Pons (tissue), 1 donor: ENCODE data around the gene CKMT2.

Experiments used
- DNase-seq: peaks from one replicate; pipeline ENCODE4 v3.0.0-alpha.2; 2016; ENCODE audit warnings: low spot score

Gene CKMT2

DNA sequence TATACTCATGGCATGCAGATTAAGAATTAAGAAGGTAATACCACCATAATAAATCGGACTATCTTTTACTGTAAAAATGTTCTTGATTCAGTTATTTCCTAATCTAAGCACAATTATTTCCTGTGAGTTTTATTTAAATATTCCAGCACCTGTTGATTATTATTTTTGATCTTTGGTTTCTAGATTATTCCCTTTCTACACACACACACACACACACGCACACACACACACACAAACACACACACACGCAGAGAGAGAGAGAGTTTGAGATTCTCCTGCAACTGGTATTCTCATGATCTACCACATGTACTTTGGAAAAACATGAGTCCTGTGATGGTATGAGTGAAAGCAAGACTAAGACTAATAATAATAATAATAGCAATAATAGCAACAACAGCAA is 17.0 kb upstream of the CKMT2 start:
- no peak for DNase-seq

DNA sequence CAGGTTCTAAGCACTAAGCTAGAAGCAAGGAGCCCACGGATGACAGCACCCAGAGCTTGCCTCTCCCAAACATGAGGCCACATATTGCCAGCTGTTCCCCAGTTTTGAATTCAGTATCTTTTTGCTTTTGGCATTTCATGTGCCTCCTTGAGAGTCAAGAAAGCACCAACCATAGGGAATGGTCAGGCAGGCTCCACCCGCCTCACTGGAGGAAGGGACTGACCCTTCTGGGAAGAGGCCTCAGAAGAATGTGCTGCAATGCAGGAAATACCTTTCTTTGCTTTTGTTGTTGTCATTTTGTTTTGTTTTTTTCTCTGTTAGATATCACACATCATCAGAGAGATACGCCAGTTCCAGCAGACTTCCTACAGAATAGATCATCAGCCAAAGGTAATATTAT is 13.7 kb upstream of the CKMT2 start:
- DNase-seq = no peak

DNA sequence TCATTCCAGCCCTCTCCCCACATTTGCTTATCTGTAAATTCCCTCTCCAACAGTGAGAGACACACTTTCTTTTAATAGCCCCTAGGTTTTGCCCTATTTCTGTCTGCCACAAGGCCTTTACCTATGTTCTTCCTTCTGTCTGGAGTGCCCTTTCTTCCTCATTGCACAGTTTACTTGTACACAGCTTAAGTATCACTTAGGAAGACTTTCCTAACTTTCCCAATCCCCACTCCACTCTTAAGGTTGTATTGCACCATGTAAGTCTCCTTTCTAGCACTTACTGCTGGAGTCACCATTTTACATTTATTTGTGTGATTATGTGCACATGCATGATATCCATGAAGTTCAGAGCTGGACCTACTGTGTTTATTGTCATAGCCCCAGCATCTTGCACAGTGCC is 10.8 kb upstream of the CKMT2 start:
- DNase-seq = no peak

DNA sequence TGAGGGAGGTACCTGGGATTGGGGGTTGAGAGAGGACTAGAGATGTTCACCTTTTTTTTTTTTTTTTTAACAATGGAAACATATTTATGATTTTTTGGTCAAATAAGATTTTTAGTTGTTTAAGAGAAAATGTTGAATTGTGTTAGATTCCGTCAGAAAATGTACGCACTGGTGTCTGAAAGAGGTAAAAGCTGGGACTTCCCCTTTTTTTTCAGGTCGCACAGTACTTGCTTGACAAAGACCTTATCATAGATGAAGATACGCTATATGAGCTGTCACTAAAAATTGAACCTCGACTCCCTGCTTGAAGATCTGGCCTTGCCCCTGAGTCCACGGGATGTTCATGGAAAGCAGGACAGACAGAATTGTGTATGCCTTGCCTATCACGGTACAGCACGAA is 7.7 kb upstream of the CKMT2 start:
- no peak for DNase-seq

DNA sequence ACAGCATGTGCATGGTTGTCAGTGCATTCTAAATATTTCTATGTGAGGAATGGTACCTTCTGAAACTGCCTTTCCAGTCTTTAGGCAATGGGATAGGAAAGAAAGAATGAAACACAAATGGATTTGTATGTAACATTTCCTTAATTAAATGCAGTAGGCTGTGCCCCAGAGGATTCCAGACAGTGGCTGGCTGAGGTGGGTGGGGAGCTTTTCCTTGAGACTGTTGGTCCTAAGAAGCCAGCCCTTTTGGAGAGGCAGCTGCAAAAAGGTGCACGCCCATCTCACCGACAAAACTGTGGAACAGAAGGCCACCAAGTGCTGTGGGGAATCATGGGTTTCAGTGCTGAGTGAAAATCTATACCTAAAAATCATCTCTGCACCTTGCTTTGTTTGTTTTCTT is 6.8 kb upstream of the CKMT2 start:
- no peak for DNase-seq

DNA sequence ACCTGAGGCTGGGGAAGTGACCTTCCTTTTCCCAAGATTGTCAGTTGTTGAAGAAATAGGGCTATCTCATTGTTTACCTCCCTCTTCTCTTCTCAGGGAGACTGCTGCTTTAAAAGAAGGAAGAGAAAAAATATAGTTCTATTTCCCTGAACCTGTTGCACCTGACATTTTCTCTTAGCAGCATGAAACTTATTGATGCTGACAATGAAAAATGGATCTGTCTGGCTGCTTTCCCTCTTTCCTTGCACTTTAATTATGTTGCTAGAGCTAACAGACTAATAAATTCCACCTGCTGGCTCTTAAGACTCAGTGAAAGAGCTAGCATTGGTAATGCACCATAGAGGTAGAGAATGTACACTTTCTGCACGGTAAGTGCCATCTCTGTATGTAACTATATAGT is 6.2 kb upstream of the CKMT2 start:
- no peak for DNase-seq

DNA sequence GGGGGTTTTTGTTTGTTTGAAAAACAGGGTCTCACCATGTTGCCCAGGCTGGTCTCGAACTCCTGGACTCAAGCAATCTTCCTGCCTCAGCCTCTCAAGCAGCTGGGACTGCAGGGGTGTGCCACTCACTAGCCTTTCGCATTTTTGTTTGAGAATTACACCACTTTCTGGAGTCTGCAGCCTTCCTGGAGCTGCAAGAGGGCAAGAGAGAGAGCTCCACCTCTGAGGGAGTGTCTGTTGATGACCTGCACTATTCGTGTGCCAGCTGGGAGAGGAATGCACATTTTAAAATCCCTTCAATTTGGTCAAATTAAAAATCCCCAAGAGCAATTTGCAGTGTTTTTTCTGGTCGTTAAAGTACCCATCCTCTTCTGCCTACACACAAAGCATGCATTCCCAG is 5.0 kb upstream of the CKMT2 start:
- no peak for DNase-seq

DNA sequence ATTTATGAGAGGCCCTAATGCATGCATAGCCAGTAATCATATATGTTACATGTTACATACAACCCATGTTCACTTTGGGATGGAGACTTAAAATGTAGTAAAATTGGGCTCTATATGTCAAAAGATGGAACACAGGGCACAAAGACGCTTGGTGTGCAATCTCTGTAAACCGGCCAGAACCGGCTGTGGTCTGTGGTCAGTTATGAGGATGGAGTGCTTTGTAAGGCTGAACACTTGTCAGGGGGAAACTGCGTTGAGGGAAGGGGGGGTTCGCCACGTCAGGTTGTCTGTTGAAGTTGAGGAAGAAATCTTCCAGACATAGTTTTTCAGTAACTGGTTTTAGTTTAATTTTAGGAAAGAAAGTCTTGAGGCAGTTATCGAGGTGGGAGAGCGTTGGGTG is 2.7 kb upstream of the CKMT2 start:
- DNase-seq = no peak

DNA sequence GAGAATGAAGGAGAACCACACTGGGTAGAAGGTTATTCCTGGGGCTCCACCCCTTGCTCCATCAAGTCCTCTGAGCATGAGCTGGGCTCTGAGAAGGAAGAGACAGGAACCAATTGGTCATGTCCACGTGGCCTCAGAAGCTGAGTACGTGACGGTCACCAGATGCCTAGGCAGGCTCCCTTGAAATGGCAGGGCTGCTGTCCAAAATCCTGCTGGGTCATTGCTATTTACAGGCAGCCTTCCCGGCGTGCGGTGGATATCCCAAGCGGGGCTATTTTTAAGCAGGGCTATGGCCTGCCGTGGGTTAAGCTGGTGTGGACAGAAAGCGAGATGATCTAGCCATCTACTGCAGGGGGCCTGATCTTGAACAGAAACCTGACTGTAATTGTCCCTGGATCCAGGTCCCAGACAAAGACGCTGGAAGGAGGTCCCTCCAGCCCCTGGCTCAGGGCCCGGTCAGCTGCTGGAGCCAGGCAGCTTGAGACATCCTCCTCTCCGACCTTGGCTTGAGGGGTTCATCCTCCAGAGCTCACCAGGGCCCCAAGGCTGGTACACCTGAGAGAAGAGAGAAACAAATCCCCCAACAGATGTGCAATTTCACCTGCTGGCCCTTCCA is 550 bp upstream of the CKMT2 start:
- DNase-seq = peak; percentile 64

DNA sequence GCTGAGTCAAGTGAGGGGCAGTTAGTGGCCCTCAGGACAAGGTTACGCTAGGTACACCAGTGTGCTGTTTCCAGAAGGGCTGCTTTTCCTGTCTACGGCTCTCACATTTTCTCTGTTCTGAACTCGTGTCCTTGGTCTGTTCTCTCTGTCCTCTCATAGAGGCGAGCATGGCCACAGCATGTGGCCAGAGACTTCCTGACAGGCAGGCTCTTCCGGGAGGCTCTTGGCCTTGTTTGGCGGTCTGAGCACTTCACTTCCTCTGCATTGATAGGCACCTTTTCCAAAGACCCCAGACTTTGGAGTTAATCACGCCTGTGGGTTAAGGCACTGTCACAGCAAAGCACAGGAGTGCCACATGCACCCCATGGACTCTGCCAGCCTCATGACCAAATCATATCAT is 1.2 kb downstream of the CKMT2 start:
- DNase-seq = no peak

DNA sequence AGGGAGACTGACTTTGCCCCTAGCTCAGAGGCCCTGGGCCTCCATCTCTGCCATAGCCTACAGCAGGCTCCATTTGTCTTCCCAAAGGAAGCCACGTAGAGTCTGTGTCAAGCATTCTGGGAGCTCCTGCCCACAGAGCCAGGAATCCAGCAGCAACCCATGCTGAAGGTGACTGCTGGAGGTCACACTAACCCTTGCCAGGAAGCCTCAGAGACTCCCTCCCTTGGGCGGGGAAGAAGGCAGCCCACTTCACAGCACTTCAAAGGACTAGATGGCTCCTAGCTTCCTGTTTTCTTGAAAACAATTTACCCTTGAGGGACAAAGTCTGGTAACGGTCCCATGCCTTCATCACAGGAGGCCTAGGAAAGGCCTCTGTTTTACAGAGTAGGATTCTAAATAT is 1.7 kb downstream of the CKMT2 start:
- no peak for DNase-seq

DNA sequence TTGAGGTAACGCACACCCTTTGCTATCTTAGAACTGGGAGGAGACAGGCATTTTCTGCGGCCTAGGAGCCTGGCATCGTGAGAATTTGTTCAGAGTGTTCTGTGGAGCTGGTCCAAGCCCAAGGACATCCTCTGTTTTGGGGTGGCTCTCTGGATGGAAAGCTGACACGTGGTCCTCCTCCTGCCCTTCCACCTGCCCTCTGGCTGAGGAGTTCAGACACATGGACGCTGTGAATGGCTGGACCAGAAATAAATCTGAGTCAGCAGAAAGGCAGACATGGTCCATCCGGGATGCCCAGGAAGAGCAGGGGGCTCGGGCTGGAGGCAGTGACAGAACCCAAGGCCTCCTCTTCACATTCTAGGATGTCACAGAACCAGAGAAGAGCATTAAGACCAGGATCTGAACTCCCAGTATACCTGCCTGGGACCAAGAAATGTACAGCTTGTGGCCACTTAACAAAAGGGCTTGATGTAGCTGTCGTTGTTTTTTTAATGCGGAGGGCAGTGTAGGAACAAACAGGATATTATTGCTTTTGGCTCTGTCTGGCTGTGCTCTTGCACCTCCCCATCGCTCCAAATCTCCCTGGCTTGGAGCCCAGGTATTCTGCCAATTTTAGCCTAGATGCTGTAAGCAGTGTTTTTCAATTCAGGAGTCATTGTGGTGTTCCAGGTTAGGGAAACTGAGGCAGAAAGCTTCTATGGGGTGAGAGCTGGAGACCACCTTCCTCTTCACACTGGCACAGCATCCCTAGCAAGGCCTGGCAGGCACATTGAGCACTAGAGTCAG is 2.4 kb downstream of the CKMT2 start:
- no peak for DNase-seq

DNA sequence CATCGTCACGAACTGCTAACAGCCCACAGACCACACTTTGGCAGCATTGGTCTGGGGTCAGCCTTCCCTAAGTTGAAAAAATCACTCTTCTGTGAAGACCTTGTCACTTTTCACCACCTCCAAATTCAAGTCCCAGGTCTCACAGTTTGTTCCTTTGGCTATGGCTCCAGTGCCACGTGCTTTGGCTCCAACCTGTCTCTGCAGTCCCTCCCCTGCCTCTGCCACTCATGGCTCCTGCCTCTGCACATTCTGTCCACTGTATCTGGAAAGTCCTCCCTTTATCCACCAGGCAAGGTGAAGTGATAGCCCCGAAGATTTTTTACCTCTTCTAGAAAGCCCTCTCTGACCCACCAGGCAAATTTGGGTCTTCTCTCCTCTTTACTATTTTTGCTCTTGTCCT is 5.3 kb downstream of the CKMT2 start:
- DNase-seq = no peak

DNA sequence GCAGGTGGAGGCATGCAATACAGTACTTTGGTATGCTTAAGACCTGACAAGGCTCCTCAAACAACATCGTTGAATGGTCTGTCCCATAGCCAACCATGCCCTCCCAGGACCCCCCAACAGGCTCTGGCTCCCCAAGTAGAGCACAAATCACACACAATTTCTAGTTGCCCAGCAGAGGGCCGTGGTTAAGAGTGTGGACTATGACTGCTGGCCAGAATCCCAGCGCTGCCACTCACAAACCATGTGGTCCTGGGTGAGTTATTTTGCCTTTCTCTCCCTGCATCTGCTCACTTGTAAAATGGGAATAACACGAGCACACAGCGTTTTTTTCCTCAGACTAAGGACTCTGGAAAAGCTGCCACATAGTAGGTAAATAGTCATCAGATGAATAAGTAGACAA is 6.5 kb downstream of the CKMT2 start:
- peak; percentile 83 for DNase-seq

DNA sequence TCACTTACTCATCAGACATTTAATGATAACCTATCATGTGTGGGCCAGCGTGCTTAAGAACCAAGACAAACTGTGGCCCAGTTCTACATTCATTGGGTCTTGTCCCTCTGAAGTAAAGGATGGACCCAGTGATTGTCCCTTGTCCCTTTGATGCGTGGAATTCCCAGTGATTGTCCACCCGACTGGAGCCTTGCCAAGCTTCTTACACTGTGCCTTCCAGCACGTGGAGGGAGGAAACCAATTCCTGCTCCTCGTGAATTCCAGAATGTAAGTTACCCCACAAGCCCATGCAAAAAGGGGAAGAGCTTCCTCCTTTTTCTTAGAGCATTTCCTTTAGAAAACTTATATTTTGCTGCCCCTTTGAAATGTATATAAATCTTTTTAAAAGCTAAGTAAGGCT is 7.9 kb downstream of the CKMT2 start:
- no peak for DNase-seq

DNA sequence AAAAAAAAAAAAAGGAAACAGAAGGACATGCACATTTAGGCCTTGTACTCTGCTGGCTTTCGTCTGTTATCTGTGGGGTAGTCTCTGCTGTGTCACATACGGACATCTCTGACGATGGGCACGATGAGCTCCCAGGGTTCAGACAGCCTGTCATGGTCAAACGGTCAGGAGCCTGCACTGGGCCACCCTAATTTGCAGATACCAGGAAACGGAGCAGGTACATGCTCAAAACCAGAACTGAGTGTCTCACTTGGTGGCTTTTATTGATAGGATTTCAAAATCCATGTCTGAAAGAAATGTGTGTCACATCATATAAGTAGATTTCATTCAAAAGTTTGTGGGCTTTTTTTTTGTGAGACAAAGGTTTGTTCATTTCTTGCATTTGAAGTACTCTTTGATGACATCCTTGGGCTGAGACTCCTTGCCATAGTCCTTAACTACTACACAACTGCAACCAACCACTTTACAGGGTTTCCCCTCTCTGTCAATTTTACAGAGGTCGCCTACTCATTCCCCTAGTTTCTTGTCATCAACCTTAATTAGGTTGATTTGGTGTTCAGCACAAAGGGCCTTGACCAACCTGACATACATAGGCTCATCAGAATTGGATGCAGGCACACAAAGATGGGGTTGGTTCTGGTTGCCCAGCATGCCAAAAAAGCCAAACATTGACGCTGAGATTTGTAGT is 9.0 kb downstream of the CKMT2 start:
- DNase-seq = no peak

DNA sequence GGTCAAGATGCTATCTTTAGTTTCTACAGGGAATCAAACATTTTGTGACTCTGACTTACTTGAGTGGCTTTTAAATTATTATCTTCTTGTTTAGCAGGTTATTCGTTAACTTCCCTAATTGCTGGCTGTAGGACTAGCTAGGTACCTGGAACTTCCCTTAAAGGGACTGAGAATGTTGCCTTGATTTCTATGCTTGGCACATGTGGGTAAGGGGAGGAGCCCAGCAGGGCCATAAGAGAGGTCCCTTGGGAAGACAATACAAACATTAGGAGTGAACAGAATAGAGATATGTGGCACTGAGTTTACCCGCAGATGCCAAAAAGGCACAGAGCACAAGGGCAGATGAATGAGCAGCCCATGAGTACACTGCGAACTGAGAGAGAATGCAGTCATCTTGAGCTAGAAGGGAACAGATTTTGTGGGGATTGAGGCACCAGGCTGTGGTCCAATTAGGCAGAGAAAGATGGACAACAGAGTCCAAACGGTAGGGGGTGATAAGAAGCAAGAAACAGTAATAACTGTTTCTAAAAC is 9.8 kb downstream of the CKMT2 start:
- DNase-seq = peak; percentile 61

DNA sequence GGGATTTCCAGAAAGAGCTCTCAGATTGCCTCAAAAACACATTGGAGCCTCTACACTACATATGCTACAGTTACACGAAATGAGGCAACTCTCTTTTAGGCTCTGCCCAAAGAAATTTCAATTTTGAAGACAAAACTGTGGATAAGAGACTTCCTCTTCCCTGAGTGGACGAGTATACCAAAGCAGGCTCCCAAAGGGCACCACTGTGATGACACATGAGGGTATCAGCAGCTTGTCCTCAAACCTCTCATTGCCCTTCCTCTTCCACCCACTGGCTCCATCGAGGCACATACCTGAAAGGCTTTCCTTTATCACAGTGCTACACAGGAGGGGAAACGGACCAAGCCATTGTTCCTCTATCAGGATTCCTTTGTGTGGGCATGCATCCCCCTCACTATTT is 11.3 kb downstream of the CKMT2 start:
- DNase-seq = no peak

DNA sequence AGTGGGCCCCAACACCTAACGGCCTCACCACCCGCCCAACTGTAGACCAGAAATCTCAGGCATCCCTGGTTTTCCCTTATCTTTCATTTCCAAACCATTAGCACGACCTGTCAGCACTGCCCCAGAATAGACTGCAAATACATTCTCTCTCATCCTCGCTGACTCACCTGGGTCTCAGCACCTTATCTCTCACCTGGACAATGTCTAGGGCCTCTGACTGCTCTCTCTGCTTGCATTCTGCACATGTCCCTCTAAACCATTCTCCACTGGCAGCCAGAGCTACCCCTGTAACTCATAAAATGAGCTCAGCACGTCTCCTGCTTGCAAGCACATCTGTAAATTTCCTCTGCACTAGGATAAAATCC is 12.7 kb downstream of the CKMT2 start:
- DNase-seq = no peak

DNA sequence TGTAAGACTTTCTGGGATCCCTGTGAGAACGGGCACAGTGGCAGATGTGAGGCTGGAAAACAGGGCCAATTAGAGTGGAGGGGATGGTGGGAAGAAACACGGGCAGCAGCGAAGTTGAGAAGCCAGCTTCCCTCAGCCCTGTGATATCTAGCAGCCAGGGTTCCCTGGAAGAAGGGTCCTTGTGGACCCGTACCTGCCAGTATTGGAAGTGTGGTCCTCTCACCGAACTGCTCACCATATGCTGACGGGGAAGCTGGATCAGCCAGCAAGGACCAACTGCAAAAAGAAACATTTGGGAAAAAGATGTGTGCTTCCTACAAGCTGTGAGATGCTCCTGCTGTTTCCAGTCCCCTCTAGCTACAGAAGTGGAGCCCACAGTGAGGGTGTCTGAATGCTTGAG is 13.6 kb downstream of the CKMT2 start:
- DNase-seq = no peak

DNA sequence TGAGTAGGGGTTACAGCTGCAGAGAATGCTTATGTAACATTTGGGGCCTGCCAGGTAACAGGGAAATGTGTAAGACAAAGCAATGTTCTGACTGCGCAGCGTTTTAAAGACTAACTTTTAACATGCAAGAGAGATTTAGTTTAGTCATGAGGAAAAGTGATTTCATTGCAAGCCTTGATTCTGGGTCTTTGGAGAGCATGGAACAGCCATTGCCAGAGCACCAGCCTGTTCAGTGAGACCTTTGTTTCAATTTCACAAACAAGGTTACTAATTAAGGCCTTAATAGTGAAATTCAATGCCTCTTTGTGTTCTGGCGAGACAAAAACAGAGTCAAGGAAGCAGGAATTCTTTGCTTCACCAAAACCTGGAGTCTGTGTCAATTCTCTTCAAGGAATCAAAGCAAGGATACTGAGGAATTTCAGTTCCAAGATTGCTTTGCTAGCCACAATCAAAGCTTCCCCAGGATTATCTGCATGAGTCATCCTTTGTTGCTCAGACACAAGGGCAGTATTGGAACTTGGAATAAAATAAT is 14.4 kb downstream of the CKMT2 start:
- peak; percentile 89 for DNase-seq

DNA sequence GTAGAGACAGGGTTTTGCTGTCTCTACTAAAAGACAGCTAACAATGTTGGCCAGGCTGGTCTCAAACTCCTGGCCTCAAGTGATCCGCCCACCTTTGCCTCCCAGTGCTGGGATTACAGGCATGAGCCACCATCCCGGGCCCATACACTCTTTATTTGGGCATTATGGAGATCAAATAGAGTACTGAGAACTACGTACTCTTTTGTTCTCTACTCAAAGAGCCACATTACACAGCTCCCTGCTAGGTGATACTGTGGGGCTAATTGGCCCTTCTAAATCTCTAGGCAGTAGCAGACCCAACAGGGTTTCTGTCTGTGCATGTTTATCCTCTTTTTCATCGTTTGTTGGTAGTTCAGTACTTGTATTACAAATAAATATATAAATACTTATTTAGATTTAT is 16.1 kb downstream of the CKMT2 start:
- DNase-seq = no peak

DNA sequence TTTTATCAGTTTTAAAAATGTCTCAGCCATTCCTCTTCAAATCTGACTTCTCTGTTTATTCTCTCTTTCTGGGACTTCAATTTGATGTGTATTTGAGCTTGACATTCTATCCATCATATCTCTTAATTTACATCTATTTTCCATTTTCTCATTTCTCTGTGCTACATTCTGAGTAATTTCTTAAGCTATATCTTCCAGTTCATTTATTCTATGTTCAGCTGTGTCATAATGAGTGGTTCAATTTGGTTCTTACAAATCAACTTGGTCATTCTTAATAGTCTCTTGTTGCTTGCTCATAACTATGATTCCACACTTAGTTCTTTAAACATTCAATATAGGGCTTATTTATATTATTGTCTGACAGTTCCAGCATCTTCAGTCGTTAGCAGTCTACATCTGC is 16.9 kb downstream of the CKMT2 start:
- no peak for DNase-seq
